ENCODE data around the gene ASMTL.

Gene ASMTL

GRCh38 chrX:1403228-1403627, 49.5 kb downstream of the ASMTL start:
- no peak for DNase-seq (ENCODE audit: low read depth, low spot score)
- ChIA-PET POLR2A (no interaction called here), CTCF (no interaction called here)
- TF ChIP-seq, protein P1, sequence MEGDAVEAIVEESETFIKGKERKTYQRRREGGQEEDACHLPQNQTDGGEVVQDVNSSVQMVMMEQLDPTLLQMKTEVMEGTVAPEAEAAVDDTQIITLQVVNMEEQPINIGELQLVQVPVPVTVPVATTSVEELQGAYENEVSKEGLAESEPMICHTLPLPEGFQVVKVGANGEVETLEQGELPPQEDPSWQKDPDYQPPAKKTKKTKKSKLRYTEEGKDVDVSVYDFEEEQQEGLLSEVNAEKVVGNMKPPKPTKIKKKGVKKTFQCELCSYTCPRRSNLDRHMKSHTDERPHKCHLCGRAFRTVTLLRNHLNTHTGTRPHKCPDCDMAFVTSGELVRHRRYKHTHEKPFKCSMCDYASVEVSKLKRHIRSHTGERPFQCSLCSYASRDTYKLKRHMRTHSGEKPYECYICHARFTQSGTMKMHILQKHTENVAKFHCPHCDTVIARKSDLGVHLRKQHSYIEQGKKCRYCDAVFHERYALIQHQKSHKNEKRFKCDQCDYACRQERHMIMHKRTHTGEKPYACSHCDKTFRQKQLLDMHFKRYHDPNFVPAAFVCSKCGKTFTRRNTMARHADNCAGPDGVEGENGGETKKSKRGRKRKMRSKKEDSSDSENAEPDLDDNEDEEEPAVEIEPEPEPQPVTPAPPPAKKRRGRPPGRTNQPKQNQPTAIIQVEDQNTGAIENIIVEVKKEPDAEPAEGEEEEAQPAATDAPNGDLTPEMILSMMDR (IDR thresholded peaks at IDR 0.05; ENCODE audit: insufficient read depth, low read length, missing control alignments) = no peak
- H3K4me3 ChIP-seq (ENCODE audit: low read depth, low read length) = no peak overlapping the region

DNA sequence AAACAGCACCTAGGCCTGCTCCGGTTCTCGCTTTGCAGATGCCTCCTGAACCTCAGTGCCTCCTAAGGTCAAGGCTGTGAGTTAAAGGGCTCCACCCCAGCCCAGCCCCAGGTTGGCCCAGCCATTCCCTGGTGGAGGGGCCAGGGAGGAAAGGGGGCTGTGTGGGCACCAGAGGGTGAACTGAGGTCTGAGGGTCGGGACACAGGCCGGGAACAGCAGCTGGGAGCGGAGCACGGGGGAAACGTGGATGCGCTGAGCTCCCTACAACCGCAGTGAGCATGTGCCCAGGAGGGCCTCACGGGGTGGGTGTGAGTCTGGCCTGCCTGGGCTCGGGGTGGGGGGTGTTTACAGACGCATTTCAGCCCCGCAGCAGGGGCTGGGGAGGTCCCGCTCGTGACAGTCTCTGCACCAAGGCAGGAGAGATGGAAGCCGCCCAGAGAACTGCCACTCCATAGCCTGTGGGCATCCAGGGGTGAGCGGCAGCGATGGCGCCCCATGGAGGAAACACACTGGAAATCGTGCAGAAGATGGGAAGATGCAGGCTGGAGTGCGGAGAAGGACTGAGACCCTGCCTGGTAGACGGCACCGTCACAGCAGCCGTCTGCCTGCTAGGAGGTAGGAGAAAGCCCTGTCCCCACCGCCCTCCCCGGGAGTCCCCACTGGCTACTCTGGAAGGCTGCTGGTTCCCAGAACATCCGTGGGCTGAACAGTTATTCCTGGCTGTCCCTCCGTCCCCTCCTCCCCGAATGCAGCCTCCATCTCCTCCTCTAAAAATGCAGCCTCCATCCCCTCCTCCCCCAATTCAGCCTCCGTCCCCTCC, 50.9 kb downstream of the ASMTL start:
- POLR2A ChIA-PET = no interaction called here
- DNase-seq (ENCODE audit: low read depth, low spot score) = no peak
- H3K4me3 ChIP-seq (ENCODE audit: low read depth, low read length) = no peak overlapping the region
- CTCF ChIA-PET = no interaction called here
- TF ChIP-seq, protein P1 (IDR thresholded peaks at IDR 0.05; ENCODE audit: insufficient read depth, low read length, missing control alignments) = no peak

GRCh38 chrX:1400742-1401471, 51.8 kb downstream of the ASMTL start:
- TF ChIP-seq, protein P1 (IDR thresholded peaks at IDR 0.05; ENCODE audit: insufficient read depth, low read length, missing control alignments) = no peak
- DNase-seq (ENCODE audit: low read depth, low spot score) = no peak
- ChIA-PET CTCF (no interaction called here), POLR2A (no interaction called here)
- H3K4me3 ChIP-seq (ENCODE audit: low read depth, low read length) = no peak overlapping the region

DNA sequence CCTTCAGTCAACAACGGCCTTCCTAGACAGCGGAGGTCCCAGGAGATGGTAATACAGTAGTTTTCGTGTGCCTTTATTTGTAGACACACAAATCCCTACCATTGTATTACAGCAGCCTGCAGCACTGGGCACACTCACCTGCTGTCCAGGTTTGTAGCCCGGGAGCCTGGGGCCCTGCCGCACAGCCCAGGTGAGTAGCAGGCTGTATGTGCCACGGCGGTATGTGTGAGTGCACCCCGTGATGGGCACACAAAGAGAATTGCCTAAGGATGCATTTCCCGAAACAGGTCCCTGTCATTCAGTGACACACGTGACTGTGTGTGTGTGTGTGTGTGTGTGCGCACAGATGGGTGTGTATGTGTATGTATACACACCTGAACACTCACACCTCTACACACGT, 52.7 kb downstream of the ASMTL start:
- CTCF ChIA-PET = no interaction called here
- TF ChIP-seq, protein P1 (IDR thresholded peaks at IDR 0.05; ENCODE audit: insufficient read depth, low read length, missing control alignments) = no peak
- H3K4me3 ChIP-seq (ENCODE audit: low read depth, low read length) = no peak overlapping the region
- DNase-seq (ENCODE audit: low read depth, low spot score) = no peak
- POLR2A ChIA-PET = no interaction called here

DNA sequence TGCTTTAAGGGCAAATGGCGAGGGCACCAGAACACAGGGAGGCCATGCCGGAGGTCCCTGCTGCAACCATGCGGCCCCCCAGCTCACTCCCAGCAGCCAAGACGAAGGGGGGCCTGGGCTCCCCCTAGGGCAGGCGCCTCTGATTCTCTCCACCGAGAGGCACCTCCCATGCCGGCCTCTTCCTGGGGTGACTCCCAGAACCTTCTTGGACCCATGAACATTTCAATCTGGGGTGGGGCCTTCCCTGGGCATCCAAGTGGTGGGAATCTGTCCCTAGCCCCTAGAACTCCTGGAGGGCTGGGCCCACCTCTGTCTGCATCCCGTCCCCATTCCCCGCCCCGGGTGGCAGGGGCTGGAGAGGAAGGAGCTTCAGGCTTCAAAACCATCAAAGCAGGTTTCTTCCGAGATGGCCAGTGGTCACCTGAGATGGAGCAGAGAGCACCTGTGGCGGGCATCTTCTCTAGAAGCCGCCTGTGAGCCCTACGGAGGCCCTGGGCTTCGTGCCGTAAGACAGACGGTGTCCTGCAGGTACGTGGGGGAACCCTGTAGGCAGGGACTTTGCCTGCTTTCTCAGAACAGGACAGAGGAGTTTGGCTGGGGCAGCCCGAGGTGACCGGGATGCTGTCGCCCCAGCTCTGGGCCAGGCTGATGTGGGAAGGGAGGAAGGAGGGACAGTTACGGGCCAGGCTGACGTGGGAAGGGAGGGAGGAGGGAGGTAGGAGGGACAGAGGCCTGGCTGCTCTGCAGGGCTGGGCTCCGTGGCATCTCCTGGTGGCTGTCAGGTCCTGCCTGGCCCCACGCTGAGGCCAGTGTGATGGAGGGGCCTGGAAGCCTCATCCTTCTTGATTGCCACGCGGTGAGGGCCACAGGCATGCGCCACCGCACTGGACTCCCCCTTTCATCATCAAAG, 54.0 kb downstream of the ASMTL start:
- TF ChIP-seq, protein P1 (IDR thresholded peaks at IDR 0.05; ENCODE audit: insufficient read depth, low read length, missing control alignments) = no peak
- ChIA-PET POLR2A (no interaction called here), CTCF (no interaction called here)
- no peak for DNase-seq (ENCODE audit: low read depth, low spot score)
- H3K4me3 ChIP-seq (ENCODE audit: low read depth, low read length) = no peak overlapping the region

All from AG04449 (cell line).